Epithelial cell of esophagus (primary cell): ENCODE measurements around the gene GTF2A1L.
"Not testable (repeated sequence)": the region's sequence is repeated elsewhere in the genome, so short reads cannot be mapped to it uniquely, and the experiment has no call there.

Experiments used
- DNase-seq: peaks from one replicate; pipeline ENCODE4 v3.0.0; 2010; ENCODE audit warnings: low read depth
- H3K4me3 ChIP-seq: 2 replicates; pipeline ENCODE4 v1.5.1; 2011; ENCODE audit warnings: mild to moderate bottlenecking, low read length, control low read depth
- TF ChIP-seq, protein P1 (sequence below): IDR thresholded peaks from 2 replicates; pipeline ENCODE4 v1.5.1; 2011; ENCODE audit warnings: low read depth, mild to moderate bottlenecking, low read length, control low read depth, inconsistent platforms; ENCODE audit not compliant: insufficient read depth; ENCODE audit errors: missing control alignments

The GTF2A1L gene

DNA sequence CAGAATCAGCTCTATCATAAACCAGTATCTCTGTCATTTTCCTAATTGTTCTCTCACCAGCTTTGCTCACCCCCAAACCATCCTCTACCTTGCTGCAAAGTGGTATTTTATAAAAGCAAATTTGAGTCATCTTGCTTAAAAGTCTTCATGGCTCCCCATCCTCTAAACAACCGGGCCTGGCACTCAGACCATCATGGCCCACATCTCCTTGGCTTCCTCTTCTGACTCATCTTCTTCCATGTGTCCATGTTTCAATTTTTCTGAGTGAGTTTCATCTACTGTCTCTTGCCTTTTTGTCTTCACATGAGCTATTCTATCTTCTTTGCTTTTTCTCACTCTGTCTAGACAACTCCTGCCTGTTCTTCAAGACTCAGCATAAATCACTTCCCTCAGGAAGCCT, 79.2 kb downstream of the GTF2A1L start:
- H3K4me3 ChIP-seq, result no peak overlapping the region
- TF ChIP-seq, protein P1, sequence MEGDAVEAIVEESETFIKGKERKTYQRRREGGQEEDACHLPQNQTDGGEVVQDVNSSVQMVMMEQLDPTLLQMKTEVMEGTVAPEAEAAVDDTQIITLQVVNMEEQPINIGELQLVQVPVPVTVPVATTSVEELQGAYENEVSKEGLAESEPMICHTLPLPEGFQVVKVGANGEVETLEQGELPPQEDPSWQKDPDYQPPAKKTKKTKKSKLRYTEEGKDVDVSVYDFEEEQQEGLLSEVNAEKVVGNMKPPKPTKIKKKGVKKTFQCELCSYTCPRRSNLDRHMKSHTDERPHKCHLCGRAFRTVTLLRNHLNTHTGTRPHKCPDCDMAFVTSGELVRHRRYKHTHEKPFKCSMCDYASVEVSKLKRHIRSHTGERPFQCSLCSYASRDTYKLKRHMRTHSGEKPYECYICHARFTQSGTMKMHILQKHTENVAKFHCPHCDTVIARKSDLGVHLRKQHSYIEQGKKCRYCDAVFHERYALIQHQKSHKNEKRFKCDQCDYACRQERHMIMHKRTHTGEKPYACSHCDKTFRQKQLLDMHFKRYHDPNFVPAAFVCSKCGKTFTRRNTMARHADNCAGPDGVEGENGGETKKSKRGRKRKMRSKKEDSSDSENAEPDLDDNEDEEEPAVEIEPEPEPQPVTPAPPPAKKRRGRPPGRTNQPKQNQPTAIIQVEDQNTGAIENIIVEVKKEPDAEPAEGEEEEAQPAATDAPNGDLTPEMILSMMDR, result no peak
- no peak for DNase-seq

GRCh38 chr2:48699348-48699930, 81.8 kb downstream of the GTF2A1L start:
- H3K4me3 ChIP-seq, result no peak overlapping the region
- TF ChIP-seq, protein P1, result no peak
- peak; percentile 51 for DNase-seq

DNA sequence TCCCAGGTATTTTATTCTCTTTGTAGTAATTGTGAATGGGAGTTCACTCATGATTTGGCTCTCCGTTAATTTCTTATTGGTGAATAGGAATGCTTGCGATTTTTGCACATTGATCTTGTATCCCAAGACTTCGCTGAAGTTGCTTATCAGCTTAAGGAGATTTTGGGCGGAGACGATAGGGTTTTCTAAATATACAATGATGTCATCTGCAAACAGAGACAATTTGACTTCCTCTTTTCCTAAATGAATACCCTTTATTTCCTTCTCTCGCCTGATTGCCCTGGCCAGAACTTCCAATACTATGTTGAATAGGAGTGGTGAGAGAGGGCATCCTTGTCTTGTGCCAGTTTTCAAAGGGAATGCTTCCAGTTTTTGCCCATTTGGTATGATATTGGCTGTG, 86.0 kb downstream of the GTF2A1L start:
- H3K4me3 ChIP-seq, DNase-seq: not testable (repeated sequence)

- peak; percentile 71 for DNase-seq
- TF ChIP-seq, protein P1, result no peak
- H3K4me3 ChIP-seq, result no peak overlapping the region
These were observed 89.8 kb downstream of the GTF2A1L start for GRCh38 chr2:48707466-48707865.

GRCh38 chr2:48709096-48710034, 91.7 kb downstream of the GTF2A1L start:
- H3K4me3 ChIP-seq, result no peak overlapping the region
- DNase-seq, result no peak

GRCh38 chr2:48711343-48711742, 93.7 kb downstream of the GTF2A1L start:
- peak; percentile 32 for DNase-seq
- no peak overlapping the region for H3K4me3 ChIP-seq
- TF ChIP-seq, protein P1, result no peak

More at GRCh38 chr2:48709096-48710034, 91.7 kb downstream of the GTF2A1L start:
- TF ChIP-seq, protein P1, result no peak

GRCh38 chr2:48712151-48712550, 94.5 kb downstream of the GTF2A1L start:
- no peak for DNase-seq
- no peak overlapping the region for H3K4me3 ChIP-seq
- TF ChIP-seq, protein P1, result no peak
